GM18505 (cell line): Measurements from ENCODE around the gene CYP2C18.
"Not testable (repeated sequence)": the region's sequence is repeated elsewhere in the genome, so short reads cannot be mapped to it uniquely, and the experiment has no call there.

Experiments used
- ATAC-seq: cut with Tn5 transposase; IDR thresholded peaks from one replicate; pipeline ENCODE4 v1.9.1; 2021; ENCODE audit not compliant: unreplicated experiment
- POLR2A ChIP-seq: IDR thresholded peaks from 4 replicates; pipeline ENCODE4 v1.6.1; 2011; ENCODE audit warnings: borderline replicate concordance; ENCODE audit not compliant: insufficient read depth, insufficient read length; ENCODE audit errors: extremely low read depth

Gene CYP2C18

DNA sequence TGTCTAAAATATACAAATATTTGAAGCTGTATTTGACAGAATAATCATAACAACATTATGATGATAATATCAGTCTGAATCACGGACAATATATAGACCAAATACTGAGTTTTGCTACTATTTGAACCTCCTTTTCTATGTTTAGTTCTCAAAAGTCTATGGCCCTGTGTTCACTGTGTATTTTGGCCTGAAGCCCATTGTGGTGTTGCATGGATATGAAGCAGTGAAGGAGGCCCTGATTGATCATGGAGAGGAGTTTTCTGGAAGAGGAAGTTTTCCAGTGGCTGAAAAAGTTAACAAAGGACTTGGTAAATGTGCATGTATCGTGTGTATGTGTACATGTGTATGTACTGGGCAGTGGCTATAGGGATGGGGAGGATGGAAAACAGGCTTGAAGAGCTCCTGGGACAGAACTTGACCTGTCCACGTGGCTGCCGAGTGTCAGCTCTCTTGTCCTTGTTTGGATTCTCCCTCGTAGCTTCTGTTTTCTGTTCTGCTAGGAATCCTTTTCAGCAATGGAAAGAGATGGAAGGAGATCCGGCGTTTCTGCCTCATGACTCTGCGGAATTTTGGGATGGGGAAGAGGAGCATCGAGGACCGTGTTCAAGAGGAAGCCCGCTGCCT lies 4.2 kb downstream of the CYP2C18 start:
- no peak for ATAC-seq
- TF ChIP-seq POLR2A = no peak

DNA sequence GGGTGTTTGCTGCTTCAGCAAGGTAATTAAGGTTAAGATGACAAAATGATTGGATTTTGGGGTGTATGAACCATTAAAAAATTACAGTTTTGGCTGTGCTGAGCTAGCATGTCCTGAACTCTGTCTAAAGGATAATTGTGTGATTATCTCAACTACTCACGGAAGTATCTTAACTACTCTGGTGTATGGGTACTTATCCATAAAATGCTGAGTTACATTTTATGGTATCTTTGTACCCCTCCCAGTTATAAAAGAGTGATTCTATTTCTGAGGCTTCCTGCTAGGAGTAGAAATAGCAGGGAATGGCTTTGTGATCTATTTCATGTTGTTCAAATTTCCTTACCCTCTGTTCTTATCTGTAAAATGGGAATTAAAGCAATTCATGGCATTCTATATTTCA lies 22.6 kb downstream of the CYP2C18 start:
- no peak for TF ChIP-seq POLR2A
- no peak for ATAC-seq

GRCh38 chr10:94710578-94710977 lies 27.0 kb downstream of the CYP2C18 start:
- no peak for TF ChIP-seq POLR2A
- ATAC-seq = no peak

DNA sequence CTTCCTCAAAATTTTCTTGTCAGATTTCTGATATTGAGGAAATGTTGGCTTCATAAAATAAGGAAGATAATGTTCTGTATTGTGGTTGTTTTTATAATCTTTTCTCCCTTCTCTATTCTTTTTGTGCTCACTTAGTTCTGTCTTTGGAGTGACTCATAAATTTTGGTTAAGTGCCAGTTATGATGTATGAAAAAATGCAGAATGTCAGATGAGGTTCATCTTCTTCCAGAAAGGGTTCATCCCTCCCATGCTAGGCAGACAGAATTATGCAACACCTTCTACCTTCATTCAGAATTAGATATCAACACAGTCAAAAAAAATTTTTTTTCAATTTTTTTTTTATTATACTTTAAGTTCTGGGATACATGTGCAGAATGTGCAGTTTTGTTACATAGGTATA lies 42.3 kb downstream of the CYP2C18 start:
- ATAC-seq = no peak
- no peak for TF ChIP-seq POLR2A

GRCh38 chr10:94735197-94735596 lies 51.7 kb downstream of the CYP2C18 start:
- ATAC-seq = no peak
- no peak for TF ChIP-seq POLR2A

DNA sequence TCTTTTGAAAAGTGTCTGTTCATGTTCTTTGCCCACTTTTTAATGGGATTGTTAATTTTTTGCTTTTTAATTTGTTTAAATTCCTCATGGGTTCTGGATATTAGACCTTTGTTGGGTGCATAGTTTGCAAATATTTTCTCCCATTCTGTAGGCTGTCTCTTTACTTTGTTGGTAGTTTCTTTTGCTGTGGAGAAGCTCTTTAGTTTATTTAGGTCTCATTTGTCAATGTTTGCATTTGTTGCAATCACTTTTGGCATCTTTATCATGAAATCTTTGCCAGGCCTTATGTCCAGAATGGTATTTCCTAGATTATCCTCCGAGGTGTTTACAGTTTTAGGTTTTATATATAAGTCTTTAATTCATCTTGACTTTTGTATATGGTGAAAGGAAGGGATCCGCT lies 55.1 kb downstream of the CYP2C18 start:
- ATAC-seq = no peak
- TF ChIP-seq POLR2A = no peak

DNA sequence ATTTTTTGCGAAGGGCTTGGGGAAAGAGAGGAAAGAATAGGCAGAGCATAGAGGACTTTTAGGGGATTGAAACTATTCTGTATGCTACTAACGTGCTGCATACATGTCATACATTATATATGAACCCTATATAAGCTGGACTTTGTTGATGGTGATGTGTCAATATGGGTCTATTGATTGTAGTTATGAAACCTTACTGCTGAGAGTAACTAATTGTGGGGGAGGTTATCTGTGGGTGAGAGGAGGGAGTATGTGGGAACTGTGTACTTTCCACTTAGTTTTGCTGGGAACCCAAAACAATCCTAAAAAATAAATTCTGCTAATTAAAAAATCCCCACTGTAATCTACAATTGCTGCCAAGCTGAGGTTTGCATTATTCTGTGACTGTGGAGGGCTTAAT lies 63.6 kb downstream of the CYP2C18 start:
- TF ChIP-seq POLR2A = no peak
- no peak for ATAC-seq

- ATAC-seq = no peak
Measured at GRCh38 chr10:94747838-94748237, 64.3 kb downstream of the CYP2C18 start.

DNA sequence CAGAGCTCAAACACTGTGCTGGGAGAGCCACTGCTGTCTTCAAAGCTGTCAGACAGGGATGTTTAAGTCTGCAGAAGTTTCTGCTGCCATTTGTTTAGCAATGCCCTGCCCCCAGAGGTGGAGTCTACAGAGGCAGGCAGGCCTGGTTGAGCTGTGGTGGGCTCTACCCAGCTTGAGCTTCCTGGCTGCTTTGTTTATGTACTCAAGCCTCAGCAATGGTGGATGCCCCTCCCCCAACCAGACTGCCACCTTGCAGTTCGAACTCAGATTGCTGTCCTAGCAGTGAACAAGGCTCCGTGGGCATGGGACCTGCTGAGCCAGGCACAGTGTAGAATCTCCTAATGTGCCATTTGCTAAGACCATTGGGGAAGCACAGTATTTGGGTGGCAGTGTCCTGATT lies 74.4 kb downstream of the CYP2C18 start:
- no peak for TF ChIP-seq POLR2A
- ATAC-seq = no peak

More at GRCh38 chr10:94747838-94748237, 64.3 kb downstream of the CYP2C18 start:
- no peak for TF ChIP-seq POLR2A

DNA sequence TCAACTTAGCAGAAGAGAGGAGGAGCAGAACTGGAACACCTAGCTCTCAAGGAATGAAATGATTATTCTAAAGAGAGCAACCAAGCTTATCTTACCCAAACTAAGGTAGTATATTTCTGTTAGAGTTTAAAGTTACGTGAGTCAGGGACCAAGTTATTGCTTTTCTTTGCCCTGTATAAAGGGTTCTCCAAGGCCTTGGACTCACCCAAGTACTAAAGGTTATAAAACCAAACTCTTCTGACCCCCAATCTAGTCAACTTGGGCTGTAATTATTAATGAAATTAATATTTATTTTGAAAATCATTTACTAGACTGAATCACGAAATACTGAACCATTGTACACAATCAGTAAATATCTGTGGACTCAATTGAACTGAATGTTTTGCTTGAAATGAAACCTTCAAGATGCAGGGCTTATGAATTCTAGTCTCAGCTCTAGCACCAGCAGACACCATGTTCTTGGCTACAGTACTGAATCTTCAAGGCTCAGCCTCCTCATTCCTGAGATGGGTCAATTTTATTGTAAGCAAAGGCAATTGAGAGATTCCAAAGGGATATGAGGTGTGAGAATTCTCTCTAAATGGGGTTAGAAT lies 77.2 kb downstream of the CYP2C18 start:
- TF ChIP-seq POLR2A = no peak
- no peak for ATAC-seq

DNA sequence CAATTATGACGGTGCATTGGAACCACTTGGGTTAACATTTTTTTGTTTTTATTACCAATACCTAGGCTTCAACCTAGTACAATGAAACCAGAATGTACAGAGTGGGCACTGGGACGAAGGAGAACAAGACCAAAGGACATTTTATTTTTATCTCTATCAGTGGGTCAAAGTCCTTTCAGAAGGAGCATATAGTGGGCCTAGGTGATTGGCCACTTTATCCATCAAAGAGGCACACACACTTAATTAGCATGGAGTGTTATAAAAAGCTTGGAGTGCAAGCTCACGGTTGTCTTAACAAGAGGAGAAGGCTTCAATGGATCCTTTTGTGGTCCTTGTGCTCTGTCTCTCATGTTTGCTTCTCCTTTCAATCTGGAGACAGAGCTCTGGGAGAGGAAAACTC lies 78.9 kb downstream of the CYP2C18 start, which contains the start of gene CYP2C19:
Gene CYP2C19, plus strand, starts transcription at position 289 of the 400 bp plus-strand sequence. Its CDS starts 25 bp downstream, at position 314.
- no peak for ATAC-seq
- no peak for TF ChIP-seq POLR2A

DNA sequence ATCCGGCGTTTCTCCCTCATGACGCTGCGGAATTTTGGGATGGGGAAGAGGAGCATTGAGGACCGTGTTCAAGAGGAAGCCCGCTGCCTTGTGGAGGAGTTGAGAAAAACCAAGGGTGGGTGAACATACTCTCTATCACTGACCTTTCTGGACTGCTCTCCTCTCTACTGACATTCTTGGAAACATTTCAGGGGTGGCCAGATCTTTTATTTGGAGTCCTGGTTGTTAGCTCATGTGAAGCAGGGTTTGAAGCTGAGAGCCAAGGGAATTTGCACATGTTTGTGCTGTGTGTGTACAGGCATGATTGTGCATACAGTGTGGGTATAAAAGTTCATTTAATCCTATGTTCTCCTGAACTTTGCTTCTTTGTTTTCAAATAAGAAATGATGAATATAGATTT lies 91.9 kb downstream of the CYP2C18 start:
- ATAC-seq = not testable (repeated sequence)

DNA sequence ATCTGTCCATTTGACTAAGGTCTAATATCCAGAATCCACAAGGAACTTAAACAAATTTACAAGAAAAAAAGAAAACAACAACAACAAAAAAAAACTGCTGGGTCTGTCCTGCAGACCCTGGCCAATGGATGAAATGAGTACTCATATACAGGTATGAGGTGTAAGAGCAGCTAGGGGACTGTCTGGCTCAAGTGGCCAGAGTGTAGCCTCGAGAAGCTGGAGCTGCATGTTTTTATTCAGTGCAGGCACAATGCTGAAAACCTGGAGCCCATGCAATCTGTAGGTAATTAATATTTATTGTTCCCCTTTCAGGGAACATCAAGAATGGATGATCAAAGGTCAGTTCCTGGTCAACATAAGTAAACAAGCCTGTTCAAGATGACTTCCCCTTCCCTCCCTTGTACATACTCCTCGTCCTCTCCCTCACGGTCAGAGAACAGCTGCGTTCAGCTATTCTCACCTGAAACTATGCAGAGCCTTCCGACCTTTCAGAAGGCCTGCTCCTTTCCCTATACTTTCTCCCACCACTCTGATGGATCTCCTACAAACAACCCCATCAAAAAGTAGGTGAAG lies 94.4 kb downstream of the CYP2C18 start:
- no peak for TF ChIP-seq POLR2A
- no peak for ATAC-seq

GRCh38 chr10:94780844-94781243 lies 97.3 kb downstream of the CYP2C18 start:
- ATAC-seq = no peak
- TF ChIP-seq POLR2A = no peak
